ENCODE results near the gene ZNF69. TPM values are rescaled to one million over a fixed set of nuclear protein-coding genes. Genes with fewer than 3 reads are reported as not detected.
"Not testable (repeated sequence)": the region's sequence is repeated elsewhere in the genome, so short reads cannot be mapped to it uniquely, and the experiment has no call there.

The ZNF69 gene
- total RNA-seq, 1 donor from 2014 or later = 0.85 TPM

DNA sequence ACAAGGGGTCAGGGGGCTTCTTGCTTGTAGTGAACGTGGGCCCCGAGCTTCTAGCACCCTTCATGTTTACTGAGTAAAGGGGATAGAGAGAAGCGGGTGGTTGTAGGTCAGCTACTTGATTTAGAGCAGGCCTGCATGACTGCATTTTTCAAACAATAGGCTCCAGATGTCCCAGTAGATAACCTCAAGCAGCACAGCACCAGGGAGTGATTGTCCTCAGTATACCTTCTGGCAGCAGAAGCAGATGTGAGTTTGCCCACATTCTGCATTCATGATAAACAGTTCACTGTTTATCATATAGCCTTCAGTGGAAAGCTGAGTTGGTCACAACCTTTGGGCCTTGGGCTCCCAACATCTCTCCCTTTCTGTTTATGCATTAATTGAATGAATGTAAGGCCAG is 34.2 kb upstream of the ZNF69 start:
- Histone ChIP-seq H3K4me3 (no peak overlapping the region), H3K27ac (no peak overlapping the region), H3K9me3 (peaks cover 14 to 54% of the 10 kb centered on the region in 2 donors), H3K27me3 (no peaks in the 10 kb centered on the region), H3K36me3 (peaks cover 6 to 21% of the 10 kb centered on the region in 2 donors), H3K4me1 (no peaks in the 10 kb centered on the region)
- intact Hi-C loops (cut with DNase I) = no loop called here
- no peak for DNase-seq (ENCODE audit: low spot score in 2 of 2)
- TF ChIP-seq, protein P1, sequence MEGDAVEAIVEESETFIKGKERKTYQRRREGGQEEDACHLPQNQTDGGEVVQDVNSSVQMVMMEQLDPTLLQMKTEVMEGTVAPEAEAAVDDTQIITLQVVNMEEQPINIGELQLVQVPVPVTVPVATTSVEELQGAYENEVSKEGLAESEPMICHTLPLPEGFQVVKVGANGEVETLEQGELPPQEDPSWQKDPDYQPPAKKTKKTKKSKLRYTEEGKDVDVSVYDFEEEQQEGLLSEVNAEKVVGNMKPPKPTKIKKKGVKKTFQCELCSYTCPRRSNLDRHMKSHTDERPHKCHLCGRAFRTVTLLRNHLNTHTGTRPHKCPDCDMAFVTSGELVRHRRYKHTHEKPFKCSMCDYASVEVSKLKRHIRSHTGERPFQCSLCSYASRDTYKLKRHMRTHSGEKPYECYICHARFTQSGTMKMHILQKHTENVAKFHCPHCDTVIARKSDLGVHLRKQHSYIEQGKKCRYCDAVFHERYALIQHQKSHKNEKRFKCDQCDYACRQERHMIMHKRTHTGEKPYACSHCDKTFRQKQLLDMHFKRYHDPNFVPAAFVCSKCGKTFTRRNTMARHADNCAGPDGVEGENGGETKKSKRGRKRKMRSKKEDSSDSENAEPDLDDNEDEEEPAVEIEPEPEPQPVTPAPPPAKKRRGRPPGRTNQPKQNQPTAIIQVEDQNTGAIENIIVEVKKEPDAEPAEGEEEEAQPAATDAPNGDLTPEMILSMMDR (IDR thresholded peaks at IDR 0.05) = no peak

DNA sequence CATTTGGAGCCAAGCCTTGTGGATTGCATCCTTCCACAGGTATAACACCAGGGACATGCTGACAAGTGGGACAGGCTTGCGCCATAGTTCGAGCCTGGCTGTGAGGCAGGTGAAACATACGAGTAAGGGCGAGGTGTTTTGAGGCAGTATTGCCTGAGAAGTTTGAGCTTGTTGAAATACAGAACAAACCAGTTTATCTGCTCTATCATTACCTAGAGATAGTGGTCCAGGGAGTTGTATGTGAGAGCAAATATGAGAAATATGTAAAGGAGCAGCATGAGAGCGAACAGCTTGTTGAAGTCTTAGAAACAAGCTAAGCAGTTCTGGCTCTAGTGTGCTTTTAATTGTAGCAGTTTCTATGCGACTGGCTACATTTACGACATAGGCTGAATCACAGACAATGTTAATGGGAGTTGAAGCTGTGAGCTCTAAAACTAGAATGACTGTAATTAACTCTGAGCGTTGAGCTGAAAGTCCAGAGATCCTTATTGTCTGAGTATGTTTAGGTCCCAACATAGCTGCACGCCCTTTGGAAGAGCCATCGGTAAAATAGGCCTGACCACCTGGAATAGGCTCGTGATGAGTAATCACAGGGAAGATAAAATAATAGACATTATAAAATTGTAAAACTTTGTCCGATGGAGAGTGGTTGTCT is 30.9 kb upstream of the ZNF69 start:
- no peak overlapping the region for H3K4me3 ChIP-seq
- H3K4me1 ChIP-seq = no peaks in the 10 kb centered on the region
- intact Hi-C loops (cut with DNase I) = no loop called here
- no peak for DNase-seq (ENCODE audit: low spot score in 2 of 2)
- peaks cover 47 to 86% of the 10 kb centered on the region in 2 donors for H3K9me3 ChIP-seq
- no peak overlapping the region for H3K27ac ChIP-seq
- H3K27me3 ChIP-seq = no peaks in the 10 kb centered on the region
- H3K36me3 ChIP-seq = peaks cover 9 to 24% of the 10 kb centered on the region in 2 donors
- TF ChIP-seq, protein P1 (IDR thresholded peaks at IDR 0.05) = no peak

DNA sequence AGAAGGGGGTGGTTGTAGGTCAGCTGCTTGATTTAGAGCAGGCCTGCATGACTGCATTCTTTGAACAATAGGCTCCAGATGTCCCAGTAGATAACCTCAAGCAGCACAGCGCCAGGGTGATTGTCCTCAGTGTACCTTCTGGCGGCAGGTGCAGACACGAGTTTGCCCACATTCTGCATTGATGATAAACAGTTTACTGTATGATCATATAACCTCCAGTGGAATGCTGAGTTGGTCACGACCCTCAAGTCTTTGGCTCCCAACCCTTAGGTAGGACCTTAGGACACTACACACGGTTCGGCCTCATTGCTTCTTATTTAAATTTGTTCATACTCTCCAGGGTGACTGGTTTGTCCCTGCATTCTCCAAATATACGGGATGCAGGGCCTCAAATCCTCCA is 26.9 kb upstream of the ZNF69 start:
- TF ChIP-seq, protein P1 (IDR thresholded peaks at IDR 0.05) = no peak
- intact Hi-C loops (cut with DNase I) = no loop called here
- no peak overlapping the region for H3K4me3 ChIP-seq
- no peak for DNase-seq (ENCODE audit: low spot score in 2 of 2)
- no peaks in the 10 kb centered on the region for H3K4me1 ChIP-seq
- H3K27me3 ChIP-seq = no peaks in the 10 kb centered on the region
- peaks cover 87 to 94% of the 10 kb centered on the region in 2 donors for H3K9me3 ChIP-seq
- no peak overlapping the region for H3K27ac ChIP-seq
- H3K36me3 ChIP-seq = peaks cover 13 to 27% of the 10 kb centered on the region in 2 donors

DNA sequence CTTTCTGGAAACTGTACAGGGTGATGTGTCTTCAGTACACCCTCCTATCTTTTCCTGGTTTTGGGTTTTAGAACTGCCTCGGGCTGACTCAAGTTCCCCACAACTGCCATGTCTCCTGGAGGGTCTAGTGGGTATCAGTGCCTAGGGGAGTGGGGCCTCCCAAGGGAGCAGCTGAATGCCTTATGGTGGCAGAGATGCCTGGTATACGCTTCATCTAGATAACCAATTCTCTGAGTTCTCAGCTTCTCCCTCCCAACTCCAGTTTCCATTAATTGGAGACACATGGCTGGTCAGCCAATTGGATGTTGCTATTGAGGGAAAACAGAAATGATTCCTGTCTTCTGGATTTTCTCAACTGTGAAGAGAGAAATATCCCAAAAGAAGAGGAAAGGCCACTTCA is 26.3 kb upstream of the ZNF69 start:
- no peak overlapping the region for H3K4me3 ChIP-seq
- peaks cover 19 to 31% of the 10 kb centered on the region in 2 donors for H3K36me3 ChIP-seq
- DNase-seq (ENCODE audit: low spot score in 2 of 2) = no peak
- intact Hi-C loops (cut with DNase I) = no loop called here
- no peaks in the 10 kb centered on the region for H3K4me1 ChIP-seq
- H3K9me3 ChIP-seq = peaks cover 92 to 98% of the 10 kb centered on the region in 2 donors
- H3K27me3 ChIP-seq = no peaks in the 10 kb centered on the region
- TF ChIP-seq, protein P1 (IDR thresholded peaks at IDR 0.05) = no peak
- H3K27ac ChIP-seq = no peak overlapping the region

DNA sequence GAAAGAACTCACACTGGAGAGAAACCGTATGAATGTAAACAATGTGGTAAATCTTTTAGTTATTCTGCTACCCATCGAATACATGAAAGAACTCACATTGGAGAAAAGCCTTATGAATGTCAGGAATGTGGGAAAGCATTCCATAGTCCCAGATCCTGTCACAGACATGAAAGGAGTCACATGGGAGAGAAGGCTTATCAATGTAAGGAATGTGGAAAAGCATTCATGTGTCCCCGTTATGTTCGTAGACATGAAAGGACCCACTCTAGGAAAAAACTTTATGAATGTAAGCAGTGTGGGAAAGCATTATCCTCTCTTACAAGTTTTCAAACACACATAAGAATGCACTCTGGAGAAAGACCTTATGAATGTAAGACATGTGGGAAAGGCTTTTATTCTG is 19.8 kb upstream of the ZNF69 start:
- peaks cover 44 to 53% of the 10 kb centered on the region in 2 donors for H3K36me3 ChIP-seq
- peaks cover 88 to 97% of the 10 kb centered on the region in 2 donors for H3K9me3 ChIP-seq

DNA sequence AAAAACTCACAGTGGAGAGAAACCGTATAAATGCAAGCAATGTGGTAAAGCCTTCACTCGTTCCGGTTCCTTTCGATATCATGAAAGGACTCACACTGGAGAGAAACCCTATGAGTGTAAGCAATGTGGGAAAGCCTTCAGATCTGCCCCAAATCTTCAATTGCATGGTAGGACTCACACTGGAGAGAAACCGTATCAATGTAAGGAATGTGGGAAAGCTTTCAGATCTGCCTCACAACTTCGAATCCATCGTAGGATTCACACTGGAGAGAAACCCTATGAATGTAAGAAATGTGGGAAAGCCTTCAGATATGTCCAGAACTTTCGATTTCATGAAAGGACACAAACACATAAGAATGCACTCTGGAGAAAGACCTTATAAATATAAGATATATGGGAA is 19.4 kb upstream of the ZNF69 start:
- Histone ChIP-seq H3K9me3 (peaks cover 85 to 97% of the 10 kb centered on the region in 2 donors), H3K27ac (no peak overlapping the region), H3K4me1 (no peaks in the 10 kb centered on the region), H3K4me3 (no peak overlapping the region), H3K36me3 (peaks cover 43 to 52% of the 10 kb centered on the region in 2 donors), H3K27me3 (no peaks in the 10 kb centered on the region)
- TF ChIP-seq, protein P1 (IDR thresholded peaks at IDR 0.05) = no peak
- intact Hi-C loops (cut with DNase I) = no loop called here
- DNase-seq (ENCODE audit: low spot score in 2 of 2) = no peak

More for the DNA sequence above, 19.8 kb upstream of the ZNF69 start:
- peak overlapping the region in 1 of 2 donors; percentile 26 for H3K4me3 ChIP-seq
- H3K27me3 ChIP-seq; intact Hi-C loops (cut with DNase I); DNase-seq (ENCODE audit: low spot score in 2 of 2); H3K27ac ChIP-seq; H3K4me1 ChIP-seq: not testable (repeated sequence)

Data from ascending aorta (tissue), 2 donors.